Stimulated activated CD4-positive, alpha-beta T cell treated with anti-CD3 and anti-CD28 coated beads, Interleukin-4, amount 100 ng/mL, for 24 hours (primary cell): ENCODE results near the gene KPNA6.
"Not testable (repeated sequence)": the region's sequence is repeated elsewhere in the genome, so short reads cannot be mapped to it uniquely, and the experiment has no call there.

Source experiments
- DNase-seq: peaks from one replicate; pipeline ENCODE4 v3.0.0-alpha.2; 2020

The KPNA6 gene

GRCh38 chr1:32143302-32143695 is 35.4 kb downstream of the KPNA6 start:
- not testable (repeated sequence) for DNase-seq

GRCh38 chr1:32144033-32144432 is 36.2 kb downstream of the KPNA6 start:
- DNase-seq = no peak

- DNase-seq = not testable (repeated sequence)
Observed at GRCh38 chr1:32147799-32148198, 39.9 kb downstream of the KPNA6 start.

- no peak for DNase-seq
Observed at GRCh38 chr1:32150847-32151246, 43.0 kb downstream of the KPNA6 start.

GRCh38 chr1:32151319-32151787 is 43.5 kb downstream of the KPNA6 start:
- no peak for DNase-seq

- DNase-seq = no peak
Observed at GRCh38 chr1:32159189-32159588, 51.3 kb downstream of the KPNA6 start.

GRCh38 chr1:32163405-32163804 is 55.5 kb downstream of the KPNA6 start:
- DNase-seq = no peak

GRCh38 chr1:32165633-32166032 is 57.8 kb downstream of the KPNA6 start:
- DNase-seq = not testable (repeated sequence)

GRCh38 chr1:32170991-32171390 is 63.1 kb downstream of the KPNA6 start:
- DNase-seq = no peak

GRCh38 chr1:32172621-32173245 is 64.9 kb downstream of the KPNA6 start:
- DNase-seq = no peak

- DNase-seq = no peak
Observed at GRCh38 chr1:32178380-32179192, 70.7 kb downstream of the KPNA6 start.

GRCh38 chr1:32179193-32179442 is 71.3 kb downstream of the KPNA6 start:
- no peak for DNase-seq

GRCh38 chr1:32179443-32180185 is 71.8 kb downstream of the KPNA6 start, which contains the start of gene TXLNA:
TXLNA (plus strand) TSS chr1:32179675; CDS start chr1:32180346, 671 bp downstream.
- peak; percentile 91 for DNase-seq

- peak; percentile 46 for DNase-seq
Observed at GRCh38 chr1:32180186-32181060, 72.6 kb downstream of the KPNA6 start.

GRCh38 chr1:32181065-32181464 is 73.2 kb downstream of the KPNA6 start:
- DNase-seq = no peak

- no peak for DNase-seq
Observed at GRCh38 chr1:32181563-32181962, 73.7 kb downstream of the KPNA6 start.

GRCh38 chr1:32182060-32182459 is 74.2 kb downstream of the KPNA6 start:
- DNase-seq = no peak

GRCh38 chr1:32184650-32185049 is 76.8 kb downstream of the KPNA6 start:
- DNase-seq = no peak

- DNase-seq = no peak
Observed at GRCh38 chr1:32186077-32186476, 78.2 kb downstream of the KPNA6 start.

GRCh38 chr1:32186491-32186890 is 78.6 kb downstream of the KPNA6 start:
- no peak for DNase-seq

- DNase-seq = no peak
Observed at GRCh38 chr1:32187850-32188249, 80.0 kb downstream of the KPNA6 start.

GRCh38 chr1:32192220-32192948 is 84.5 kb downstream of the KPNA6 start:
- DNase-seq = no peak
